HepG2 (cell line): Measurements from ENCODE around the gene CTCF. TPM values are rescaled to one million over a fixed set of nuclear protein-coding genes. Genes with fewer than 3 reads are reported as not detected.
A peak's percentile ranks its signal among the peaks of the same experiment; 100 is the strongest.

ENCODE experiments used
- ATF1 ChIP-seq: IDR thresholded peaks from 2 replicates; pipeline ENCODE4 v1.6.1; 2016; ENCODE audit warnings: mild to moderate bottlenecking, control low read depth
- CC2D1A ChIP-seq: sonication (generic); formaldehyde crosslinking; IDR thresholded peaks from 2 replicates; pipeline ENCODE4 v1.8.1; 2023; ENCODE audit warnings: mild to moderate bottlenecking, missing genetic modification reagents
- CCDC6 ChIP-seq: sonication (generic); formaldehyde crosslinking; IDR thresholded peaks from 2 replicates; pipeline ENCODE4 v1.8.1; 2022; ENCODE audit warnings: mild to moderate bottlenecking, missing genetic modification reagents, moderate library complexity
- FOXM1 ChIP-seq: sonication (generic); formaldehyde crosslinking; IDR thresholded peaks from 2 replicates; pipeline ENCODE4 v1.5.0; 2020; ENCODE audit warnings: missing genetic modification reagents
- FOXP1 ChIP-seq, 2 experiments: fragments of 450-650 bp in 1 of 2; IDR thresholded peaks; 2 replicates each; pipeline ENCODE4 v1.6.1; 2017 to 2018; ENCODE audit warnings: antibody characterized with exemption in 1 of 2
- HMG20A ChIP-seq: IDR thresholded peaks from 2 replicates; pipeline ENCODE4 v1.6.1; 2016; ENCODE audit warnings: borderline replicate concordance
- MIER3 ChIP-seq: IDR thresholded peaks from 2 replicates; pipeline ENCODE4 v1.6.1; 2016; ENCODE audit warnings: missing compliant biosample characterization, borderline replicate concordance
- RCOR2 ChIP-seq: IDR thresholded peaks from 2 replicates; pipeline ENCODE4 v1.6.1; 2016; ENCODE audit warnings: missing biosample characterization, missing genetic modification reagents
- ZC3H13 ChIP-seq: sonication (generic); formaldehyde crosslinking; IDR thresholded peaks from 2 replicates; pipeline ENCODE4 v1.8.1; 2023; ENCODE audit warnings: mild to moderate bottlenecking, missing genetic modification reagents, moderate library complexity
- ZFY ChIP-seq: sonication (generic); formaldehyde crosslinking; IDR thresholded peaks from 2 replicates; pipeline ENCODE4 v1.4.0; 2020; ENCODE audit warnings: missing genetic modification reagents
- ZNF121 ChIP-seq: sonication (generic); formaldehyde crosslinking; IDR thresholded peaks from 2 replicates; pipeline ENCODE4 v1.5.0; 2020; ENCODE audit warnings: mild to moderate bottlenecking, missing genetic modification reagents
- ZNF333 ChIP-seq: sonication (generic); formaldehyde crosslinking; IDR thresholded peaks from 2 replicates; pipeline ENCODE4 v1.4.0; 2020; ENCODE audit warnings: mild to moderate bottlenecking, missing genetic modification reagents, borderline replicate concordance
- ZNF543 ChIP-seq: sonication (generic); formaldehyde crosslinking; IDR thresholded peaks from 2 replicates; pipeline ENCODE4 v1.4.0; 2020; ENCODE audit warnings: mild to moderate bottlenecking, missing genetic modification reagents
- ZNF615 ChIP-seq: sonication (generic); formaldehyde crosslinking; IDR thresholded peaks from 2 replicates; pipeline ENCODE4 v1.5.0; 2020; ENCODE audit warnings: mild to moderate bottlenecking, missing genetic modification reagents, borderline replicate concordance
- ZNF83 ChIP-seq: sonication (generic); formaldehyde crosslinking; IDR thresholded peaks from 2 replicates; pipeline ENCODE4 v1.4.0; 2020; ENCODE audit warnings: missing genetic modification reagents, mild to moderate bottlenecking, borderline replicate concordance
- ZNF891 ChIP-seq: sonication (generic); formaldehyde crosslinking; IDR thresholded peaks from 2 replicates; pipeline ENCODE4 v1.5.0; 2020; ENCODE audit warnings: mild to moderate bottlenecking, missing genetic modification reagents
- polyA plus RNA-seq, 8 experiments: library from polyadenylated mRNA; depleted of rRNA in 3 of 8; stranded (reverse) in 7 of 8; unstranded in 1 of 8; fragments of >200 nt; fragmentation: Illumina TruSeq in 4 of 8; extraction: Trizol in 4 of 8; gene quantifications; 2 replicates each; pipeline versions ENCODE4 v1.2.1 to v1.2.3, GENCODE V29; 2011 to 2016; ENCODE audit warnings: low read depth in 4 of 8, missing spikeins in 1 of 8, mixed read lengths in 1 of 8; ENCODE audit not compliant: insufficient read depth in 1 of 8
- total RNA-seq, 5 experiments: library from RNA; depleted of rRNA; stranded (reverse); fragments of >200 nt; fragmentation: Illumina TruSeq; extraction: Trizol; gene quantifications; 2 replicates each; pipeline ENCODE4 v1.2.3, GENCODE V29; 2016; ENCODE audit warnings: low read depth in 1 of 5
- TF ChIP-seq, protein P1 (sequence below): sonication (generic); formaldehyde crosslinking; IDR thresholded peaks from 2 replicates; pipeline ENCODE4 v1.5.1; 2020; ENCODE audit warnings: mild to moderate bottlenecking, moderate library complexity, missing genetic modification reagents
- TF ChIP-seq, protein P2 (sequence below): sonication (generic); formaldehyde crosslinking; IDR thresholded peaks from 2 replicates; pipeline ENCODE4 v1.4.0; 2020; ENCODE audit warnings: mild to moderate bottlenecking, missing genetic modification reagents
- TF ChIP-seq, protein P3 (sequence below): sonication (generic); formaldehyde crosslinking; IDR thresholded peaks from 2 replicates; pipeline ENCODE4 v1.5.1; 2020; ENCODE audit warnings: missing genetic modification reagents, mild to moderate bottlenecking, borderline replicate concordance
- TF ChIP-seq, protein P4 (sequence below): sonication (generic); formaldehyde crosslinking; IDR thresholded peaks from 2 replicates; pipeline ENCODE4 v1.5.0; 2020; ENCODE audit warnings: missing genetic modification reagents, mild to moderate bottlenecking, borderline replicate concordance
- TF ChIP-seq, protein P5 (sequence below): IDR thresholded peaks from 2 replicates; pipeline ENCODE4 v1.6.1; 2018; ENCODE audit warnings: missing genetic modification reagents, mild to moderate bottlenecking, missing compliant biosample characterization
- TF ChIP-seq, protein P6 (sequence below): sonication (generic); formaldehyde crosslinking; IDR thresholded peaks from 2 replicates; pipeline ENCODE4 v1.5.1; 2020; ENCODE audit warnings: mild to moderate bottlenecking, missing genetic modification reagents, moderate library complexity

Gene CTCF
- total and polyA plus RNA-seq, 2 of the 13 experiments (the other 11 are each of a cell fraction or from before 2014, with no cell fraction given): 19.5 to 37.5 TPM

DNA sequence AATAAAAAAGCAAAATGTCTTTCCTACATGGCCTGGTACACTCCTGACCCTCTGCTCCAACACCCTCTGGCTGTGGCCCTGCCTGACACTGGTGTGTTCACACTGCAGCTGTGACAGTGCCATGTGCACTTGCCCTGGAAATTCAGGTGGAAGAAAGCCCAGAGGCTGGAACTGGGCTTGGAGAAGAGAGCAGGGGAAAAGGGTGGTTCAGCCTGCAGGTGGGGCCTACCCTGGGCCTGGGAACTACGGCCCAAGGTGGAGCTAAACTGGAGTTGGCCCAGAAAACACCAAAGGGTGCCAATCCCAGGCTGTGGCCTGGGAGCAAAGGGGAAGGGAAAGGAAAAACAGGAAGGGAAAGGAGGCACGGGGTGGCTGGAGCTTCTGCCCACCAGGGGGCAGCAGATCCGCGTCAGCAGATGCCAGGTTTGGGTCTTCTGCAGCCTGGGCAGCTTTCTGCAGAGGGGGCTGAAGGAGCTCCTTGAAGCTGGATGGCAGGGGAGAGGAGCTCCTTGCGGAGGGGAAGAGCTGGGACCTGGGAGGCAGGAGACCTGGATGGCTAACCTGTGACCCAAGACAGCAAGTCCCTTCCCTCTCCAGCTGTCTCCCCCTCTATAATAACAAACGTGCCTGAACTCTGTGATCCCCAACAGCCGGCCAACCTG lies 15.4 kb upstream of the CTCF start (continued):
- TF ChIP-seq, protein P1, sequence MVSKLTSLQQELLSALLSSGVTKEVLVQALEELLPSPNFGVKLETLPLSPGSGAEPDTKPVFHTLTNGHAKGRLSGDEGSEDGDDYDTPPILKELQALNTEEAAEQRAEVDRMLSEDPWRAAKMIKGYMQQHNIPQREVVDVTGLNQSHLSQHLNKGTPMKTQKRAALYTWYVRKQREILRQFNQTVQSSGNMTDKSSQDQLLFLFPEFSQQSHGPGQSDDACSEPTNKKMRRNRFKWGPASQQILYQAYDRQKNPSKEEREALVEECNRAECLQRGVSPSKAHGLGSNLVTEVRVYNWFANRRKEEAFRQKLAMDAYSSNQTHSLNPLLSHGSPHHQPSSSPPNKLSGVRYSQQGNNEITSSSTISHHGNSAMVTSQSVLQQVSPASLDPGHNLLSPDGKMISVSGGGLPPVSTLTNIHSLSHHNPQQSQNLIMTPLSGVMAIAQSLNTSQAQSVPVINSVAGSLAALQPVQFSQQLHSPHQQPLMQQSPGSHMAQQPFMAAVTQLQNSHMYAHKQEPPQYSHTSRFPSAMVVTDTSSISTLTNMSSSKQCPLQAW (CRISPR knock-in tag): peak; percentile 70
- TF ChIP-seq MIER3 (CRISPR knock-in tag): 0 out of 2 replicates have a peak, but pooled peaks have one; percentile 52
- TF ChIP-seq ZNF83: no peak
- TF ChIP-seq, protein P2, sequence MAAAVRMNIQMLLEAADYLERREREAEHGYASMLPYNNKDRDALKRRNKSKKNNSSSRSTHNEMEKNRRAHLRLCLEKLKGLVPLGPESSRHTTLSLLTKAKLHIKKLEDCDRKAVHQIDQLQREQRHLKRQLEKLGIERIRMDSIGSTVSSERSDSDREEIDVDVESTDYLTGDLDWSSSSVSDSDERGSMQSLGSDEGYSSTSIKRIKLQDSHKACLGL (CRISPR knock-in tag): no peak
- TF ChIP-seq ZNF543 (CRISPR knock-in tag): no peak
- no peak for TF ChIP-seq ZNF121 (CRISPR knock-in tag)
- TF ChIP-seq ZNF333: no peak
- TF ChIP-seq, protein P3, sequence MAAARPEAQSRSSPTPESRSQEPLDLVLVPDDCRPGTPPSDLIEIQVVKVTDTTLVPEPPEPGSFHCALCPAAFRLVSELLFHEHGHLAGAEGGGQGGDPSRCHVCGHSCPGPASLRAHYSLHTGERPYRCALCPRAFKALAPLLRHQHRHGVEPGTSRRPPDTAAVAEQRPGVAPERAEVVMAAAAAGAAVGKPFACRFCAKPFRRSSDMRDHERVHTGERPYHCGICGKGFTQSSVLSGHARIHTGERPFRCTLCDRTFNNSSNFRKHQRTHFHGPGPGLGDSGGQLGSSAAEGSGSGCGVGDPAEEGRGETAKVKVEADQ: no peak
- TF ChIP-seq CC2D1A (CRISPR knock-in tag): no peak
- 0 out of 2 replicates have a peak, but pooled peaks have one; percentile 38 for TF ChIP-seq CCDC6 (CRISPR knock-in tag)
- TF ChIP-seq, protein P4, sequence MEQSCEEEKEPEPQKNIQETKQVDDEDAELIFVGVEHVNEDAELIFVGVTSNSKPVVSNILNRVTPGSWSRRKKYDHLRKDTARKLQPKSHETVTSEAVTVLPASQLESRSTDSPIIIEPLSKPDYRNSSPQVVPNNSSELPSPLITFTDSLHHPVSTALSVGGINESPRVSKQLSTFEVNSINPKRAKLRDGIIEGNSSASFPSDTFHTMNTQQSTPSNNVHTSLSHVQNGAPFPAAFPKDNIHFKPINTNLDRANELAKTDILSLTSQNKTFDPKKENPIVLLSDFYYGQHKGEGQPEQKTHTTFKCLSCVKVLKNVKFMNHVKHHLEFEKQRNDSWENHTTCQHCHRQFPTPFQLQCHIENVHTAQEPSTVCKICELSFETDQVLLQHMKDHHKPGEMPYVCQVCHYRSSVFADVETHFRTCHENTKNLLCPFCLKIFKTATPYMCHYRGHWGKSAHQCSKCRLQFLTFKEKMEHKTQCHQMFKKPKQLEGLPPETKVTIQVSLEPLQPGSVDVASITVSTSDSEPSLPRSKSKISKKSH (CRISPR knock-in tag): no peak; the same call in 1 of the 2 replicates
- no peak for TF ChIP-seq RCOR2 (CRISPR knock-in tag)
- TF ChIP-seq ATF1 (CRISPR knock-in tag): no peak
- TF ChIP-seq ZNF615 (CRISPR knock-in tag): no peak
- TF ChIP-seq ZFY (CRISPR knock-in tag): no peak
- TF ChIP-seq ZNF891 (CRISPR knock-in tag): no peak
- no peak for TF ChIP-seq FOXM1
- no peak for TF ChIP-seq ZC3H13 (CRISPR knock-in tag)
- no peak for TF ChIP-seq FOXP1 (IDR thresholded peaks at IDR 0.05)
- no peak for TF ChIP-seq FOXP1 (CRISPR knock-in tag; IDR thresholded peaks at IDR 0.05)
- TF ChIP-seq, protein P5, sequence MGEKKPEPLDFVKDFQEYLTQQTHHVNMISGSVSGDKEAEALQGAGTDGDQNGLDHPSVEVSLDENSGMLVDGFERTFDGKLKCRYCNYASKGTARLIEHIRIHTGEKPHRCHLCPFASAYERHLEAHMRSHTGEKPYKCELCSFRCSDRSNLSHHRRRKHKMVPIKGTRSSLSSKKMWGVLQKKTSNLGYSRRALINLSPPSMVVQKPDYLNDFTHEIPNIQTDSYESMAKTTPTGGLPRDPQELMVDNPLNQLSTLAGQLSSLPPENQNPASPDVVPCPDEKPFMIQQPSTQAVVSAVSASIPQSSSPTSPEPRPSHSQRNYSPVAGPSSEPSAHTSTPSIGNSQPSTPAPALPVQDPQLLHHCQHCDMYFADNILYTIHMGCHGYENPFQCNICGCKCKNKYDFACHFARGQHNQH: peak; percentile 55; the same call in 1 of the 2 replicates
- no peak for TF ChIP-seq HMG20A (CRISPR knock-in tag)
- TF ChIP-seq, protein P6, sequence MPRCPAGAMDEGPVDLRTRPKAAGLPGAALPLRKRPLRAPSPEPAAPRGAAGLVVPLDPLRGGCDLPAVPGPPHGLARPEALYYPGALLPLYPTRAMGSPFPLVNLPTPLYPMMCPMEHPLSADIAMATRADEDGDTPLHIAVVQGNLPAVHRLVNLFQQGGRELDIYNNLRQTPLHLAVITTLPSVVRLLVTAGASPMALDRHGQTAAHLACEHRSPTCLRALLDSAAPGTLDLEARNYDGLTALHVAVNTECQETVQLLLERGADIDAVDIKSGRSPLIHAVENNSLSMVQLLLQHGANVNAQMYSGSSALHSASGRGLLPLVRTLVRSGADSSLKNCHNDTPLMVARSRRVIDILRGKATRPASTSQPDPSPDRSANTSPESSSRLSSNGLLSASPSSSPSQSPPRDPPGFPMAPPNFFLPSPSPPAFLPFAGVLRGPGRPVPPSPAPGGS (CRISPR knock-in tag): 0 out of 2 replicates have a peak, but pooled peaks have one; percentile 40
